Activated T-cell treated with anti-CD3 and anti-CD28 coated beads, Interleukin-2, amount 50 U/mL, for 24 hours (primary cell): Measurements from ENCODE around the gene C8G.

Source experiments
- DNase-seq: peaks from one replicate; pipeline ENCODE4 v3.0.0-alpha.2; 2020
- H3K27ac Mint-ChIP-seq: 2 replicates; pipeline ENCODE4 v1.8.0; 2020; ENCODE audit warnings: mild to moderate bottlenecking, mixed read lengths
- H3K27me3 Mint-ChIP-seq: 2 replicates; pipeline ENCODE4 v1.8.0; 2020; ENCODE audit warnings: mixed read lengths
- H3K36me3 Mint-ChIP-seq: 2 replicates; pipeline ENCODE4 v1.8.0; 2020; ENCODE audit warnings: low read depth, mixed read lengths
- H3K4me1 Mint-ChIP-seq: 2 replicates; pipeline ENCODE4 v1.8.0; 2020; ENCODE audit warnings: low read depth, mixed read lengths
- H3K4me3 Mint-ChIP-seq: 2 replicates; pipeline ENCODE4 v1.8.0; 2020; ENCODE audit warnings: mild to moderate bottlenecking, moderate library complexity, mixed read lengths
- H3K9me3 Mint-ChIP-seq: 2 replicates; pipeline ENCODE4 v1.8.0; 2020; ENCODE audit warnings: mixed read lengths

The C8G gene

DNA sequence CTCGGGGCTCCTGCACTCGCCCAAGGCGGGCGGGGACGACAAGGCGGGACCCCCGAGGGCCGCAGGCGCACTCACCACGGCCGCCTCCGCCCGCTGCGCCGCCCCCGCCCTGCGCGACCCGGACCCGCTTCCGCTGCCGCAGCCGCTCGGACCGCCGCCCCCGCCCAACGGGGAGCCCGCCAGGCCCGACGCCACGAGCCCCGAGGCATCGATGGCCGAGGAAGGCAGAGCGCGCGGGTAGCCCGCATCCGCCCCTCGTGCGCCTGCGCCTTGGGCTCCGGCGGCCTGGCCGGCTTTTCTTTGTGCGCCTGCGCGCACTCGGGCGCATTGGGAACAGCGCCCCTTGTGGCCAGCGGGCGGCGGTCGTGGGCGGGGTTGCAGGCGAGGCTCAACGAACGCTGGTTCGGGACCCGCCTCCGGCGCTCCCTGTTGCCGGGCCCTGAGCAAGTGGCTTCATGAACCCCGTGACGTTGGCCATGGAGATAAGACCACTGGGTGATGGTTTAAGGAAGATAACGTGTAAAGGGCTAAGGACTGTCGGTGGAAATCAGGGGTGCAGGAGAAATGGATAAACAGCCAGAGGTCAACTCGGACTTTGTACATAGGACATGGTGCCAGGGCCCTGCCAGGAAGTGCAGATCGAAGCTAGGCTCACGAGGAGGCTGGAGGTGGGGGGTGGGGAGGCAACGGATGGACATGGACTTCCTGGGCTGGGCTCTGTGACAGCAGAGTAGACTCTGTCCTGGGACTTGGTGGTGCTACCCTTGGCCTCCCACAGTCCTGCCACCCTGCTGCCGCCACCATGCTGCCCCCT, at the start of gene C8G, which contains the start of gene FBXW5:
C8G (plus strand) TSS at position 725 of the 814 bp plus-strand sequence; CDS start at position 803, 78 bp downstream.
FBXW5 (minus strand) TSS at position 220 of the 814 bp plus-strand sequence. CDS start 655 bp downstream, outside the sequence.
- peak within 1 kb of the TSS; percentile 82 for H3K4me3 Mint-ChIP-seq
- H3K9me3 Mint-ChIP-seq: no peaks in the 10 kb centered on the region
- H3K4me1 Mint-ChIP-seq: peaks cover 22% of the 10 kb centered on the region
- peak within 1 kb of the TSS; percentile 86 for H3K27ac Mint-ChIP-seq
- H3K27me3 Mint-ChIP-seq: no peaks in the 10 kb centered on the region
- DNase-seq: peak; percentile 98
- peaks cover 37% of the 10 kb centered on the region for H3K36me3 Mint-ChIP-seq

DNA sequence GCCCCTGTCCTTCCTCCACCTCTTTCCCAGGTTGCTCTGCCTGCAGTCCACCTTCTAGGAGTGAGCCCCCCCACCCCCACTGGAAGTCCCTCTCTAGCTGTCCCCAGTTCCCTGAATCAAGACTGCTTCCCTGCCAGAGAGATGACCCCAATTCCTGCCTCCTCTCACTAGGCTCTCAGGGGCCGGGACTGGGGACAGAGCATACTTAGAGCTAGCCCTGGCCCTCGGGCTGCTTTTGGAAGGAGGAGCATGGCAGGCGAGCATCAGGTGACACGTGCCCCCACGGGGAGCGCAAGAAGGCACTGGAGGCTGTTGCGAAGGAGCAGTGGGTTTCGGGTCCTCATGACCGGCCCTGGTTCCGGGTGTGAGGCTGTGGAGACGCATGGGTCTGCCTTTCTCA, 49.0 kb upstream of the C8G start:
- DNase-seq: no peak
- peaks cover 37% of the 10 kb centered on the region for H3K4me1 Mint-ChIP-seq
- no peak overlapping the region for H3K4me3 Mint-ChIP-seq
- no peaks in the 10 kb centered on the region for H3K27me3 Mint-ChIP-seq
- H3K36me3 Mint-ChIP-seq: peaks cover 74% of the 10 kb centered on the region
- no peaks in the 10 kb centered on the region for H3K9me3 Mint-ChIP-seq
- H3K27ac Mint-ChIP-seq: peak overlapping the region; percentile 26

DNA sequence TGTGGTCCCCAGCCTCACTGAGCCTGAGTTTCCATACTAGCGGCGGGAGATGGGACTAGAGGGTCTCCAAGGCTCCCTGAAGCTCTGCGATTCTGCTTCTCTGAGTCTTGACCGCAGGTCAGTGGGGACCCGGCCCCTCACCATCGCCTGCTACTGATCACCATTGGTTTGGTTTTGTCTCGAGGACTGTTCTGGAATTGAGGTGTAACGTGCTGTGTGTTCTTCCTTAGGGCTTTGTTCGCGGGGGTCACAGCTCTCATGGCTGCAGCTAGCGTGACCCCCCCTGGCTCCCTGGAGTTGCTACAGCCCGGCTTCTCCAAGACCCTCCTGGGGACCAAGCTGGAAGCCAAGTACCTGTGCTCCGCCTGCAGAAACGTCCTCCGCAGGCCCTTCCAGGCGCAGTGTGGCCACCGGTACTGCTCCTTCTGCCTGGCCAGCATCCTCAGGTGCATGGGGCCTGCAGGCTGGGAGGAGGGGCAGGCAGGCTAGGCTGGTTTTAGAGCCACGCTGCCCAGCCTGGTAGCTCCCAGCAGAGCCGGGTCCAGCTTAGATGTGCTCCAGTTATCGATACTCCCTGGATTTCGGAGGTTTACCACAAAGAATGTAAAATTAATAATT, 46.5 kb upstream of the C8G start:
- Mint-ChIP-seq H3K27ac (peak overlapping the region; percentile 12), H3K36me3 (peaks cover 78% of the 10 kb centered on the region), H3K27me3 (no peaks in the 10 kb centered on the region), H3K4me3 (no peak overlapping the region), H3K9me3 (no peaks in the 10 kb centered on the region), H3K4me1 (peaks cover 50% of the 10 kb centered on the region)
- DNase-seq: no peak

DNA sequence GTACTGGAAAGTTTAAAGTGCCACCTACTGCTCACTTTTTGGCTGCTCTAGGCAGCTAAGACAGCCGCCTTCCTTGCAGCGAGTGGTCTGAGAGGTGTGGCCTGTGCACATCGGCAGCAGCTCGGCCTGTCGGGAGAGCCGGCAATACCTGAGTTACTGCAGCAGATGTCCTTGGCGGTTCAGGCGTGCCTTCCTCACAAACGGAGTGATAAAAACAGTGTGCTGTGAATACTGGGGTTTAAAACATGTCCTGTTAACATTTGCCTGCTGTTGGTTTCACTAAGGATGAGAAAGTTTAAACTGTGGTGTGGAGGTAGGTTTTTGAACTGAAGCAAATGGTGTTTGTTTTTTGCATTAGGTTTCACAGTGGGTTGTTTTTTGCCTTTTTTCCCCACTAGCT, 45.8 kb upstream of the C8G start:
- H3K9me3 Mint-ChIP-seq: no peaks in the 10 kb centered on the region
- peak overlapping the region; percentile 77 for H3K27ac Mint-ChIP-seq
- DNase-seq: no peak
- H3K27me3 Mint-ChIP-seq: no peaks in the 10 kb centered on the region
- H3K36me3 Mint-ChIP-seq: peaks cover 78% of the 10 kb centered on the region
- H3K4me1 Mint-ChIP-seq: peaks cover 49% of the 10 kb centered on the region
- no peak overlapping the region for H3K4me3 Mint-ChIP-seq

DNA sequence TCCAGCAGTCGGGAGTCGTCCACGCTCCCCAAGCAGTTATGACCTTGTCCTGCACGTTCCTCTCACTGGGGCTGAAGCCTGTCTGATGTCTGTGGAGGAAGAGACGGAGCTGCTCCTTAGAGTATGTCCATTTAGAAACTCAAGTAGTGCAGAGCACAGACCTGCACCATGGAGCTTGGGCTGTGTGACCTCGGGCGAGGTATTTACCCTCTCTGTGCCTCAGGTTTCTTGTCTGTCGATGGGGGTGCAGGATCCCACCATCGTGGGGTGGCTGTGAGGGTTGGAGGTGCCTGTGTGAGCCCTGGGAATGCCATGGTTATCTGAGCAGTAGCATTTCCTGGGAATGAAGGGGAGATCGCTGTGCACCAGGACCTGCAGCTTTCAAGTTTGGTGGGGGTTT, 44.5 kb upstream of the C8G start:
- Mint-ChIP-seq H3K27me3 (no peaks in the 10 kb centered on the region), H3K27ac (peak overlapping the region; percentile 96), H3K4me3 (no peak overlapping the region), H3K4me1 (peaks cover 48% of the 10 kb centered on the region), H3K36me3 (peaks cover 79% of the 10 kb centered on the region), H3K9me3 (no peaks in the 10 kb centered on the region)
- no peak for DNase-seq

- peak overlapping the region; percentile 64 for H3K4me3 Mint-ChIP-seq
- H3K9me3 Mint-ChIP-seq: no peaks in the 10 kb centered on the region
- DNase-seq: no peak
- no peaks in the 10 kb centered on the region for H3K27me3 Mint-ChIP-seq
- H3K36me3 Mint-ChIP-seq: peaks cover 81% of the 10 kb centered on the region
- H3K27ac Mint-ChIP-seq: peak overlapping the region; percentile 96
- peaks cover 49% of the 10 kb centered on the region for H3K4me1 Mint-ChIP-seq
Measured at GRCh38 chr9:136900988-136901515, 44.0 kb upstream of the C8G start.

DNA sequence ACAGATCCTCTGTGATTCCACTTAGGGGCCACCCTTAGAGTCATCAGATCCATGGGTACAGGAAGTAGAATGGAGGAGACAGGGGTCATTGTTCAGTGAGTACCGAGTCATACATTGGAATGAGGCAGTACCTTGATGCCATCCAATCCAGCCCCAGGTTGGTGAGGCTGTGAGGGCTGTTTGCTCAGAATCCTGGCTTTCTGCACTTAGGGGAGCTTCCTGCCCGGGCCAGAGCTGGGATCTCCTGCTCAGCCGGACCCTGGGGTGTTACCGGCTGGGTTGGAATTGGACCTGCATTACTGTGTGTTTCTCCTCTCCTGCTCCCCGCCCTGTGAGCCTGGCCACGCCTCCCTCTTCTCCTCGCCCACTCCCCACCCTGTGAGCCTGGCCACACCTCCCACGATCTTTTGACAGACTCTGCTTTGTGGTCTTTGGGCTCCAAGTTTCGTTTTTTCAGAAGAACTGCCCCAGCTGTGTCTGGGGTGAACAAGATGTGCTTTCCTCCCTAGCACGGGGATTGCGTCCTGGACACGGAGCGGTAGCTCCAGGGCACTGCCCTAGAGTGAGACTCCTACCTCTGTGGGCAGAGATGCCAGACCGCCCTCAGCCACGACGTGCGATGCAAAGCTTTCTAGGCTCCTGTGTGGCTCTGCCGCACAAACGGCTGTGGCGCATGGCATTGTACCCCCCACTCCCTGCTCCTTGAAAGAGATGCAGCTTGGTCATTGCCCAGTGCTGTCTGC, 43.4 kb upstream of the C8G start:
- peak; percentile 81 for DNase-seq
- Mint-ChIP-seq H3K27me3 (no peaks in the 10 kb centered on the region), H3K27ac (peak overlapping the region; percentile 96), H3K4me1 (peaks cover 52% of the 10 kb centered on the region), H3K4me3 (peak overlapping the region; percentile 64), H3K36me3 (peaks cover 86% of the 10 kb centered on the region), H3K9me3 (no peaks in the 10 kb centered on the region)

DNA sequence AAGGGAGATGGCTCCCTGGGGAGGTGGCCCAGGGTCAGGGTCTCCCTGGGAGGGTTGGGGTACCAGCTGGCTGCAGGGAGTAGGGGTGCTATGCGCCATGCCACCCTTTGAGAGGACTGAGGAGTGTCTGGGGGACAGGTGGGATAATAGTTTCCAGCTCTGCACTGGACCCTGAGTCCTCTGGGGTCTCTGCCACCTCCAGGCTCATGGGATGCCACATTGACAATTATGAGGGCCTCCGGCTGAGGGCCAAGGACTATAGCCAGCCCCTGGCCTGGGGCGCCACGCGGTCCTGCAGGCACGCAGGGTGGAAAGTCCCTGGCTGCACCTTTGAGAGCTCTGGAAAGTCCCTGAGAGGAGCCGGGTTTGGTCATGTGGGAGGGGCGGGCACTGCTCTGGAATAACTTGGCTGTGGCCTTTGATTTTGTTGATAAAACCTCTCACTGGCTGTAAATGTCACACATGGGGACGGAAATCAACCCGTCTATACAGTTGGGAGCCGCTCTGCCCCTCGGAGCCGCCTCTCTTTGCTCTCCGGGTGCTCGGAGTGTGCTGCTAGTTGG, 42.7 kb upstream of the C8G start:
- peak overlapping the region; percentile 64 for H3K4me3 Mint-ChIP-seq
- H3K4me1 Mint-ChIP-seq: peaks cover 49% of the 10 kb centered on the region
- DNase-seq: peak; percentile 88
- no peaks in the 10 kb centered on the region for H3K27me3 Mint-ChIP-seq
- H3K36me3 Mint-ChIP-seq: peaks cover 88% of the 10 kb centered on the region
- H3K27ac Mint-ChIP-seq: peak overlapping the region; percentile 96
- no peaks in the 10 kb centered on the region for H3K9me3 Mint-ChIP-seq

- Mint-ChIP-seq H3K36me3 (peaks cover 94% of the 10 kb centered on the region), H3K9me3 (no peaks in the 10 kb centered on the region), H3K4me3 (peak overlapping the region; percentile 18), H3K4me1 (peaks cover 49% of the 10 kb centered on the region), H3K27ac (peak overlapping the region; percentile 79), H3K27me3 (no peaks in the 10 kb centered on the region)
- DNase-seq: no peak
Measured at GRCh38 chr9:136903041-136903554, 41.9 kb upstream of the C8G start.

- Mint-ChIP-seq H3K9me3 (no peaks in the 10 kb centered on the region), H3K27ac (peak overlapping the region; percentile 69), H3K27me3 (no peaks in the 10 kb centered on the region), H3K4me1 (peaks cover 33% of the 10 kb centered on the region), H3K36me3 (peaks cover 95% of the 10 kb centered on the region), H3K4me3 (no peak overlapping the region)
- no peak for DNase-seq
Measured at GRCh38 chr9:136906266-136906665, 38.8 kb upstream of the C8G start.

DNA sequence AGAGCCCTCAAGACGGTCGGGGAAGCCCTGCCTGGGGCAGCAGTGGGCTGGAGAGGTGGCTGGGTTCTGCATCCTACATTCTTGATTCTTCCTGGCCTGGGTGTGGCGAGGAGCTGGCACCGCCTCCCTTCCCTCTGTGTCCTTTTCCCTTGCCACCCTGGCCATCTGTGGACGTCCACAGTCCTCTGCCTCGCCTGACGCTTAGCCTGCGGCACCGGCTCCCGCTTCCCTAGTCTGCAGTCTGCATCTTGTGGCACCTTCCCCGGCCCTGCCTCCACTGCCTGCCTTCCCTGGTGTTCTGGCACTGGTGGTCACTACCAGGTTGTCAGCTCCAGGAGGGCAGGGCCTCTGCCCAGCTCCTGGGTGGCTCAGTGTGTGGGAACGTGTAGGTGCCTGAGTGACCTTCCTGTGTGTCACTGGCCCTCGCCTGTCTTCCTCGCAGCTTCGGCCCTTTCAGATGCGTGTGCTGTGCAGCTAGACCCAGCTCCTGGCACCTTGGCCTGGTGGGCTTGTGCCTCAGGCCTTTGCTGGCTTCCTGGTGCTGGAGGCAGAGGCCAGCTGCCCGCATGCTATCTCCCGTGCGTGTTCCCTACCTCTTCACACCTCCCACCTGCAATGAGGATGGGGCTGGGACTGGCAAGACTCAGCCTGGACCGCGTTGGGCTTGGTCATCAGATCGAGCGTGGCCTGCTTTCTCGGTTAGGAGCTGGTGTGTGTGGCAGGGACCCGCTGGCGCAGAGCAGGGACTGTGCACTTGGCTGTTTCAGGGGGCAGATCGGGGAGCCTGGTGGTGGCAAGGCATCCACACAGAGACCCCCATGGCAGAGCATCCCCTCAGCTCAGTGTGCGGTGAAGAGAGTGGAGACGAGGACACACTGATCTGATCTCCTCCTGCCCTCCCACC, 37.8 kb upstream of the C8G start:
- Mint-ChIP-seq H3K4me1 (peaks cover 23% of the 10 kb centered on the region), H3K9me3 (no peaks in the 10 kb centered on the region), H3K36me3 (peaks cover 93% of the 10 kb centered on the region), H3K27me3 (no peaks in the 10 kb centered on the region), H3K27ac (no peak overlapping the region), H3K4me3 (no peak overlapping the region)
- no peak for DNase-seq

DNA sequence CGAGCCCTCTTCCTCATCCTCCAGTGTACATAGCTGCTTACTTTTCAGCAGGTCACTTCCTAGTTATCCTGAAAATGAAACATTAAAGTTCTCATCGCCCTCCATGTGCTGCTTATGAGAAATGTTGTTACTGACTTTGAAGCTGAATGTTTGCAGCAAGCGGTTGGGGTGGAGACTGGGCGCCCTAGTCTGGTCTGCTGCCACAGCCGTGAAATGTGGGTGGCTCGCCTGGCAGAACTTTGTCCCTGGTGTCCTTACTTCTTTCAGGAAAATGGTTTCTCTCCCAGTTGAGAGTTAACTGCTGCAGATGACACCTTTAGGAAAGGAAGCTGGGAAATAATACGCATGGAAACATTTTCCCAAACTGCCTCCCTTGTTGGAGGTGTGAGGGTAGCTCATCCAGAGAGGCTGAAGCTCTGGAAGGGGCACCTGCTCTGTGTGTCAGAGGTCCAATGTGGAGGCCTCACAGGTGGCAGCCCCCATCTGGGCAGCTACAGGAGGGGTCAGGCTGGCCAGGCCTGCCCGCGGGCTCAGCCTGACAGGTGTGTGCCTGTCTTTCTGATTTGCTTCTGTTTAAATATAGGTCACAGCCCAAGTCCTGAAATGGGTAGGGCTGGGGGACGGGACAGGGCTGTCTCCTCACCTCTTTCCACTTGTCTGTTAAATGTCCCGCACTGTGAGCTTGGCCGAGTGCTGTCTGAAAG, 34.7 kb upstream of the C8G start:
- no peak for DNase-seq
- H3K4me3 Mint-ChIP-seq: no peak overlapping the region
- H3K27ac Mint-ChIP-seq: peak overlapping the region; percentile 23
- peaks cover 93% of the 10 kb centered on the region for H3K36me3 Mint-ChIP-seq
- H3K27me3 Mint-ChIP-seq: no peaks in the 10 kb centered on the region
- H3K9me3 Mint-ChIP-seq: no peaks in the 10 kb centered on the region
- H3K4me1 Mint-ChIP-seq: peaks cover 7% of the 10 kb centered on the region

DNA sequence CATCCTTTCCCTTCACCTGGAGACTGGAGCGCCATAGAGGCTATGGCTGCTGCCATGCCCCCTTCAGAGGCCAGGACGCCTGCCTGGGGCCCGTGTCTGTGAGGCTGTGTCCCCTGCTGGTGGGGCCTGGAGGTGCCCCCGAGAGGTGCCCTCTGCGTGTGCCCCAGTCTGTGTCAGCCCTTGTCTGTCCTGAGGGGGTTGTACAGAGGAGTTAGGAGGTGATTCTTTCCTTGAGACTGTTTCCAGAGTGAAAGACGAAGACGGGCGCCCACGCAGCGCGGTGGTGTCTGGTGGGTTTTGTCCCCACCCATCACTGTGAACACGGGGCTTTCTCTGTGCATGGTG, 34.2 kb upstream of the C8G start:
- Mint-ChIP-seq H3K4me1 (peaks cover 8% of the 10 kb centered on the region), H3K36me3 (peaks cover 93% of the 10 kb centered on the region), H3K4me3 (no peak overlapping the region), H3K9me3 (no peaks in the 10 kb centered on the region), H3K27me3 (no peaks in the 10 kb centered on the region), H3K27ac (peak overlapping the region; percentile 23)
- DNase-seq: no peak
